ENCODE results near the gene MAPK8IP1. TPM values are rescaled to one million over a fixed set of nuclear protein-coding genes. Genes with fewer than 3 reads are reported as not detected.
A peak's percentile ranks its signal among the peaks of the same experiment; 100 is the strongest.

MAPK8IP1 gene
- total and polyA plus RNA-seq, 2 experiments from 2014 or later, result 5.9 to 39.4 TPM

GRCh38 chr11:45937916-45938315 lies 52.5 kb downstream of the MAPK8IP1 start (continued):
- no peak for TF ChIP-seq ZNF462 (CRISPR knock-in tag; IDR thresholded peaks at IDR 0.05)
- TF ChIP-seq NANOG (IDR thresholded peaks at IDR 0.05; ENCODE audit: borderline replicate concordance), result no peak
- no peak for TF ChIP-seq JUNB (IDR thresholded peaks at IDR 0.05; ENCODE audit: unreplicated experiment)
- TF ChIP-seq, protein P1, sequence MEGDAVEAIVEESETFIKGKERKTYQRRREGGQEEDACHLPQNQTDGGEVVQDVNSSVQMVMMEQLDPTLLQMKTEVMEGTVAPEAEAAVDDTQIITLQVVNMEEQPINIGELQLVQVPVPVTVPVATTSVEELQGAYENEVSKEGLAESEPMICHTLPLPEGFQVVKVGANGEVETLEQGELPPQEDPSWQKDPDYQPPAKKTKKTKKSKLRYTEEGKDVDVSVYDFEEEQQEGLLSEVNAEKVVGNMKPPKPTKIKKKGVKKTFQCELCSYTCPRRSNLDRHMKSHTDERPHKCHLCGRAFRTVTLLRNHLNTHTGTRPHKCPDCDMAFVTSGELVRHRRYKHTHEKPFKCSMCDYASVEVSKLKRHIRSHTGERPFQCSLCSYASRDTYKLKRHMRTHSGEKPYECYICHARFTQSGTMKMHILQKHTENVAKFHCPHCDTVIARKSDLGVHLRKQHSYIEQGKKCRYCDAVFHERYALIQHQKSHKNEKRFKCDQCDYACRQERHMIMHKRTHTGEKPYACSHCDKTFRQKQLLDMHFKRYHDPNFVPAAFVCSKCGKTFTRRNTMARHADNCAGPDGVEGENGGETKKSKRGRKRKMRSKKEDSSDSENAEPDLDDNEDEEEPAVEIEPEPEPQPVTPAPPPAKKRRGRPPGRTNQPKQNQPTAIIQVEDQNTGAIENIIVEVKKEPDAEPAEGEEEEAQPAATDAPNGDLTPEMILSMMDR (conservative IDR thresholded peaks at IDR 0.05; ENCODE audit: low read depth in 2 of 2), result no peak

DNA sequence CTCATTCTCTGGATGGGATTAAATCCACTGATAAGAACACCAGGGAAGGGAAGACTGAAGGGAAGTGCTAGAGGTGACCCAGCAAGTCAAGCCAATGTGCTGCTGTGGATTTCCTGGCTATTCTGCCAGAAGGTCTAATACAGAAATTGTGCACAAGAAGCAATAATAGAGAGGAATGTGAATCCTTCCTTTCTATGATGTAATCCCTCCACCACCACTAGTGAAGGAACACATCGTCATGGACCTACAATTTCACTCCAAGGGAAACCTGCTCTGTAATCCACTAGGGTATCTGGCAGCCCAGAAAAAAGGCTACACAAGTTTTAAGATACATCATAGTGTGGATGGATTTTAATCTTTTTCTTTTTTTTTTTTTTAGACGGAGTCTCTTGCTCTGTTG lies 54.4 kb downstream of the MAPK8IP1 start:
- no peak overlapping the region for H3K4me3 ChIP-seq
- H3K79me2 ChIP-seq (replicated peaks; ENCODE audit: insufficient read depth), result 0 out of 2 replicates have a peak, but pooled peaks cover 2% of the 10 kb centered on the region
- no peak overlapping the region for H3K27ac Mint-ChIP-seq
- H3K36me3 ChIP-seq (ENCODE audit: insufficient read depth), result 0 out of 2 replicates have a peak, but pooled peaks cover 5% of the 10 kb centered on the region
- 0 out of 2 replicates have a peak, but pooled peaks cover 6% of the 10 kb centered on the region for H3F3A ChIP-seq (replicated peaks; ENCODE audit: low read depth)
- H3K27ac ChIP-seq (ENCODE audit: low read depth), result 0 out of 2 replicates have a peak overlapping the region, but pooled peaks have one; percentile 17
- no peak overlapping the region for H3K4me3 Mint-ChIP-seq
- H3K4me2 ChIP-seq, result no peak overlapping the region
- no peaks in the 10 kb centered on the region for H3K9me3 Mint-ChIP-seq
- H3K27me3 Mint-ChIP-seq (ENCODE audit: insufficient read depth, low read depth, poor library complexity), result peaks cover 1% of the 10 kb centered on the region
- peaks cover 12% of the 10 kb centered on the region; the same call in 2 of the 3 replicates for H3K4me1 Mint-ChIP-seq
- DNase-seq (ENCODE audit: low spot score) (no peak), ATAC-seq (no peak)
- H3K4me1 ChIP-seq (ENCODE audit: insufficient read depth), result no peaks in the 10 kb centered on the region; the same call in 1 of the 2 replicates
- H2AFZ ChIP-seq, result no peak overlapping the region
- H3K36me3 Mint-ChIP-seq (ENCODE audit: low read depth), result peaks cover 3% of the 10 kb centered on the region; the same call in 1 of the 3 replicates
- no peaks in the 10 kb centered on the region for H3K27me3 ChIP-seq (ENCODE audit: insufficient read depth)
- H4K20me1 ChIP-seq (replicated peaks; ENCODE audit: insufficient read depth), result no peaks in the 10 kb centered on the region; the same call in 1 of the 2 replicates
- H3K9me2 ChIP-seq (ENCODE audit: insufficient read depth), result no peaks in the 10 kb centered on the region
- TF ChIP-seq JUNB (IDR thresholded peaks at IDR 0.05; ENCODE audit: unreplicated experiment) (no peak), ZNF114 (CRISPR knock-in tag; IDR thresholded peaks at IDR 0.05) (no peak), ETS1 (IDR thresholded peaks at IDR 0.05) (no peak), POLR2AphosphoS5 (IDR thresholded peaks at IDR 0.05; ENCODE audit: low read depth) (no peak), STAT1 (IDR thresholded peaks at IDR 0.05; ENCODE audit: unreplicated experiment) (no peak), NANOG (IDR thresholded peaks at IDR 0.05; ENCODE audit: borderline replicate concordance) (no peak), EZH2 (IDR thresholded peaks at IDR 0.05; ENCODE audit: low read depth, unreplicated experiment) (no peak)
- TF ChIP-seq, protein P1 (conservative IDR thresholded peaks at IDR 0.05; ENCODE audit: low read depth in 2 of 2), result no peak
